Sigmoid colon (tissue), 4 donors: ENCODE results near the gene SLC8A2.
"Not testable (repeated sequence)": the region's sequence is repeated elsewhere in the genome, so short reads cannot be mapped to it uniquely, and the experiment has no call there.

ENCODE experiments used
- EP300 ChIP-seq, 4 donors: sonication (generic); formaldehyde crosslinking; IDR thresholded peaks; one replicate each; pipeline ENCODE4 v1.6.1; 2017; ENCODE audit warnings: antibody characterized with exemption in 4 of 4
- POLR2A ChIP-seq, 2 donors: fragments of 450-650 bp; IDR thresholded peaks; one replicate each; pipeline ENCODE4 v1.6.1; 2016; ENCODE audit warnings: antibody characterized with exemption in 2 of 2, mild to moderate bottlenecking in 2 of 2, moderate library complexity in 2 of 2
- POLR2AphosphoS5 ChIP-seq, 4 donors: sonication (generic); formaldehyde crosslinking; IDR thresholded peaks; one replicate each; pipeline ENCODE4 v1.6.1; 2017; ENCODE audit warnings: antibody characterized with exemption in 4 of 4
- TF ChIP-seq, protein P1 (sequence below), 4 experiments: fragments of 450-650 bp in 3 of 4; fragments of 200-600 bp in 1 of 4; IDR thresholded peaks; one replicate each; pipeline ENCODE4 v1.5.1; 2016 to 2019; ENCODE audit warnings: antibody characterized with exemption in 4 of 4, mild to moderate bottlenecking in 3 of 4, moderate library complexity in 2 of 4

DNA sequence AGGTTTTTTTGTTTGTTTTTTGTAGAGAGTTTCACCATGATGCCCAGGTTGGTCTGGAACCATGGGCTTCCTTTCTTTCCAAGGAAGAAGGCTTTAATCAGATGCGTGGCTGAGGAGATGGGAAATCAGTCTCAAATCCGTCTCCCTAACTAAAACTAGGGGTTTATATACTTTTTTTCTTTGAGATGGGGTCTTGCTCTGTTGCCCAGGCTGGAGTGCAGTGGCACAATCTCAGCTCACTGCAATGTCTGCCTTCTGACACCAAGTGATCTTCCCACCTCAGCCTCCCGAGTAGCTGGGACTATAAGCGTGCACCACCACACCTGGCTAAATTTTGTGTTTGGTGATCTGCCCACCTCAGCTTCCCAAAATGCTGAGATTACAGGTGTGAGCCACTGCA lies 87.2 kb downstream of the SLC8A2 start:
- TF ChIP-seq, protein P1, sequence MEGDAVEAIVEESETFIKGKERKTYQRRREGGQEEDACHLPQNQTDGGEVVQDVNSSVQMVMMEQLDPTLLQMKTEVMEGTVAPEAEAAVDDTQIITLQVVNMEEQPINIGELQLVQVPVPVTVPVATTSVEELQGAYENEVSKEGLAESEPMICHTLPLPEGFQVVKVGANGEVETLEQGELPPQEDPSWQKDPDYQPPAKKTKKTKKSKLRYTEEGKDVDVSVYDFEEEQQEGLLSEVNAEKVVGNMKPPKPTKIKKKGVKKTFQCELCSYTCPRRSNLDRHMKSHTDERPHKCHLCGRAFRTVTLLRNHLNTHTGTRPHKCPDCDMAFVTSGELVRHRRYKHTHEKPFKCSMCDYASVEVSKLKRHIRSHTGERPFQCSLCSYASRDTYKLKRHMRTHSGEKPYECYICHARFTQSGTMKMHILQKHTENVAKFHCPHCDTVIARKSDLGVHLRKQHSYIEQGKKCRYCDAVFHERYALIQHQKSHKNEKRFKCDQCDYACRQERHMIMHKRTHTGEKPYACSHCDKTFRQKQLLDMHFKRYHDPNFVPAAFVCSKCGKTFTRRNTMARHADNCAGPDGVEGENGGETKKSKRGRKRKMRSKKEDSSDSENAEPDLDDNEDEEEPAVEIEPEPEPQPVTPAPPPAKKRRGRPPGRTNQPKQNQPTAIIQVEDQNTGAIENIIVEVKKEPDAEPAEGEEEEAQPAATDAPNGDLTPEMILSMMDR (IDR thresholded peaks at IDR 0.05) = not testable (repeated sequence)
- TF ChIP-seq POLR2A, POLR2AphosphoS5, EP300 (IDR thresholded peaks at IDR 0.05): not testable (repeated sequence)
